Tibial nerve (tissue), 4 donors: ENCODE measurements around the gene APC2.

Experiments used
- EP300 ChIP-seq, 2 donors: sonication (generic); formaldehyde crosslinking; IDR thresholded peaks; one replicate each; pipeline ENCODE4 v1.6.1; 2017; ENCODE audit warnings: antibody characterized with exemption in 2 of 2, mild to moderate bottlenecking in 1 of 2
- POLR2A ChIP-seq, 2 donors: fragments of 450-650 bp; IDR thresholded peaks; one replicate each; pipeline ENCODE4 v1.6.1; 2017; ENCODE audit warnings: antibody characterized with exemption in 2 of 2, mild to moderate bottlenecking in 2 of 2, moderate library complexity in 2 of 2
- TF ChIP-seq, protein P1 (sequence below), 5 experiments: fragments of 200-600 bp in 3 of 5; fragments of 450-650 bp in 2 of 5; sonication (generic) in 3 of 5; IDR thresholded peaks; one replicate each; pipeline ENCODE4 v1.5.1; 2016 to 2019; ENCODE audit warnings: antibody characterized with exemption in 5 of 5, mild to moderate bottlenecking in 3 of 5, moderate library complexity in 2 of 5

DNA sequence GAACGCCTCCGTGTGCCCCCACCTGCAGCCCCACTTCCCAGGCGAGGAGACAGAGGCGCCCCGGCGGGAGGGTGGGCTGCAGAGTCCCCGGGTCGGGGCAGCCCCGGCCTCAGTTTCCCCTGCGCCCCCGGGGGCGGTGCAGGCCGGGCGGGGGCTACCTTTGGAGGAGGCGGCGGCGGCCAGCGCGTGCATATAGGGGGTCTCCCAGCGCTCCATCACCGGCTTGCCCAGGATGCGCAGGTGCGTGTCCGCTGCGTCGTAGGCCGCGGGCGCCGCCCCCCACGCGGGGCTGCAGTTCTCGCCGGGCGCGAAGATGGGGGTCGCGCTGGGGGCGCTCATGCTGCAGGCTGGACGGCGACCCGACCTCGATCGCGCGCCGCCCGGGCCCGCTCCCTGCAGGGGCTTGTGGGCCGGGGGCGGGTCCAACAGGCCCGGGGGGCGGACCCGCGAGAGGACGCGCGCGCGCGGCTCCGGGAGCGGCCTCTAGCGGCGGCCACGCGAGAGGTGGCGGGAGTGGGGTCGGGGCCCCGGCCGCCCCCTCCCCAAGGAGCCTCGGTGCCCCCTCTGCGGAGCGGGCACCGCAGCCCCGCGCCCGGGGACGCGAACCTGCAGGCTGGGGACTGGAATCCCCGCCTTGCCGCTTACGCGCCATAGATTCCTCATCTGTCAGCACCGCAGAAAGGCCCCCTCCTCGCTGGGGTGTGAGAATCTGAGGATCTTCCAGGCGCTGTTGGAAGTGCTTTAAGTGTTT is 48.6 kb upstream of the APC2 start, which contains the start of gene GAMT:
- TF ChIP-seq, protein P1, sequence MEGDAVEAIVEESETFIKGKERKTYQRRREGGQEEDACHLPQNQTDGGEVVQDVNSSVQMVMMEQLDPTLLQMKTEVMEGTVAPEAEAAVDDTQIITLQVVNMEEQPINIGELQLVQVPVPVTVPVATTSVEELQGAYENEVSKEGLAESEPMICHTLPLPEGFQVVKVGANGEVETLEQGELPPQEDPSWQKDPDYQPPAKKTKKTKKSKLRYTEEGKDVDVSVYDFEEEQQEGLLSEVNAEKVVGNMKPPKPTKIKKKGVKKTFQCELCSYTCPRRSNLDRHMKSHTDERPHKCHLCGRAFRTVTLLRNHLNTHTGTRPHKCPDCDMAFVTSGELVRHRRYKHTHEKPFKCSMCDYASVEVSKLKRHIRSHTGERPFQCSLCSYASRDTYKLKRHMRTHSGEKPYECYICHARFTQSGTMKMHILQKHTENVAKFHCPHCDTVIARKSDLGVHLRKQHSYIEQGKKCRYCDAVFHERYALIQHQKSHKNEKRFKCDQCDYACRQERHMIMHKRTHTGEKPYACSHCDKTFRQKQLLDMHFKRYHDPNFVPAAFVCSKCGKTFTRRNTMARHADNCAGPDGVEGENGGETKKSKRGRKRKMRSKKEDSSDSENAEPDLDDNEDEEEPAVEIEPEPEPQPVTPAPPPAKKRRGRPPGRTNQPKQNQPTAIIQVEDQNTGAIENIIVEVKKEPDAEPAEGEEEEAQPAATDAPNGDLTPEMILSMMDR (IDR thresholded peaks at IDR 0.05): peak; percentile 55 to 79 (median 71)
- TF ChIP-seq EP300 (IDR thresholded peaks at IDR 0.05) (no peak), POLR2A (IDR thresholded peaks at IDR 0.05) (peak in 1 of 2 donors; percentile 18)
